ENCODE measurements around the gene KRTAP5-3.
"Not testable (repeated sequence)": the region's sequence is repeated elsewhere in the genome, so short reads cannot be mapped to it uniquely, and the experiment has no call there.

- TF ChIP-seq CTCF (conservative IDR thresholded peaks at IDR 0.05; ENCODE audit: low read length); EZH2phosphoT487 (IDR thresholded peaks at IDR 0.05; ENCODE audit: borderline replicate concordance): not testable (repeated sequence)
These were observed 362 bp downstream of the KRTAP5-3 start for GRCh38 chr11:1607901-1608300.

Data from Loucy (cell line).